ENCODE results near the gene LRRN4.
"Not testable (repeated sequence)": the region's sequence is repeated elsewhere in the genome, so short reads cannot be mapped to it uniquely, and the experiment has no call there.

Gene LRRN4

GRCh38 chr20:6058684-6059295, 4.9 kb upstream of the LRRN4 start:
- peak; percentile 52 for DNase-seq (ENCODE audit: low spot score)

DNA sequence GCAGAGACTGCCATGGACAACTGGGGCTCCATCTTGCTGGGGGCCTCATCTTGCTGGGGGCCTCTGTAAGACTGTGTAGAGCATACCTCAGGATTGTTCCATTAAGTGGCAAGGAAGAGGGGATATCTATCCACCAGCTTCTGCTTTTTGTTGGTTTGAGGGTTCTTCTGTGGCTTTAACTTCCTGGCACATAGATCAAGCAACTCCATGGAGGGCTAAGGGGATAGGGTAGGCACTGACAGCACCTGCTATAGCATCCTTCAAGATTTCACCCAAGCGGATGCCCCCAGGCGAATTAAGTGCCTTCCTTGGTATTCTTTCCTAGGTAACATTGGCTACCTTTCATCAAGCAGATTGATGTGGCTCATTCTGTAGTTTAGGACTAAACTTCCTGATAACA, 3.8 kb upstream of the LRRN4 start:
- no peak for DNase-seq (ENCODE audit: low spot score)

- DNase-seq (ENCODE audit: low spot score) = no peak
Observed at GRCh38 chr20:6057139-6057538, 3.3 kb upstream of the LRRN4 start.

DNA sequence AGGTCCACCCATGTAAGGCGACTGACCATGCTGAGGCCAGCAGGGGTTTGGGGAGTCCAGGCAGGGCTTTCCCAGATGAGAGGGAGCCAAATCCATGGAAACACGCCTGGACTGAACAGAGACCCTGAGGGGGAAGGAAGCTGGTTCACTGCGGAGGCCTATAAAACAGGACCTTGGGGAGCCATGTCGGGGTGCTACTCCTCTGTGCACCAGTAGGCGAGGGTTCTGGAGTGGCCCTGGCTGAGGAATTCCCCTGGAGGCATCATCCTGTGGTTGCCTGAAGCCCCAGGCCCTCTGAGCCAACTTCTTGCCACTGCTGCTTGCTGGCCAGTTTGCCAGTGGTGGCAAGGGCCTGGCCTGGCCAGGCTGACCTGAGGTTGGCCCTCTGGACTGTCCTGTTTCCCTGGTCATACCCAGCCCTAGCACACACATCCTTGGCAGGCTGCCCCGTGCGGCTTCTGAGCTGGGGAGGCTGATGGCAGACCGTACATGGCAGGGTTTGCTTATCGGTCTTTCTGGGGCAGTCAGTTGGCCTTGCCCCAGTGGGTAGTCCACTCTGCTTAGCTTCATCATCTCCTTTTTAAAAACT, 2.2 kb upstream of the LRRN4 start:
- DNase-seq (ENCODE audit: low spot score) = no peak

- DNase-seq (ENCODE audit: low spot score) = peak; percentile 65
Observed at GRCh38 chr20:6055161-6055783, 1.4 kb upstream of the LRRN4 start.

DNA sequence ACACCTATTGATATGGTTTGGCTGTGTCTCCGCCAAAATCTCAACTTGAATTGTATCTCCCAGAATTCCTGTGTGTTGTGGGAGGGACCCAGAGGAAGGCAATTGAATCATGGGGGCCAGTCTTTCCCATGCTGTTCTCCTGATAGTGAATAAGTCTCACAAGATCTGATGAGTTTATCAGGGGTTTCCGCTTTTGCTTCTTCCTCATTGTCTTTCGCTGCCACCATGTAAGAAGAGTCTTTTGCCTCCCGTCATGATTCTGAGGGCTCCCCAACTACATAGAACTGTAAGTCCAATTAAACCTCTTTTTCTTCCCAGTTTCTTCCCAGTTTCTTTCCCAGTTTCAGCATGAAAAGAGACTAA, 810 bp upstream of the LRRN4 start:
- not testable (repeated sequence) for DNase-seq (ENCODE audit: low spot score)

DNA sequence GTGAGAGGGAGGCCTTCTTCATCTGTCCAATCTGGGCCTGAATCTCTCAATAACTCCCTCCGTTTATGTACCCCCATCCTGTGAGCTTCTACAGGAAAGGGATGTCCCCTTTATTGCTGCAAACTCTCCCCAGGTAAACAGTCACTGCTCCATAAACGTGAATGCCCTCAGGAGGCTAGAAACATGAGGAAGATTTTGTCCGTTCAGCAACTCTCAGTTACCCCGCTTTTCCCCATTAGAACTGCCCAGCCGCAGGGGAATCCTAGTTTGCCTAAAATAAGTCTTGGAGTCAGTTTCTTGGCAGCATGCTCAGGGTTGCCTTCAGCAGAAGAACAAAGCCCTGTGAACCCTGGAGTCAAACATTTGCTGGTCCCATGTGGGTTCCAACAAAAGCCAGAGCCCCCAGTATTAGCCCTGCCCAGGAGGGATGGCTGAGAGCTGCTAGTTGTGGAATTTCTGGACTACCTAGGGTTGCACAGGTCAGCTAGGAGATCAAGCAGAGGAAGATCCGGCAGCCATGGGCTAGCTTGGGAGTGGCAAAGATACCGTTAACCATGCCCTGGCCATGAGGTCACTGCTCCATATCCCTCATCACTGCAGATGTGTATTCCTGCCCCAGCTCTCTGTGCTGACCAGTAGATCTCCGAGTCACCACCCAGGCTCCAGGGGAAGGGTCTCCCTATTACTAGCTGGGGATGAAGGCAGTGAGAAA, 640 bp downstream of the LRRN4 start:
- DNase-seq (ENCODE audit: low spot score) = peak; percentile 25

DNA sequence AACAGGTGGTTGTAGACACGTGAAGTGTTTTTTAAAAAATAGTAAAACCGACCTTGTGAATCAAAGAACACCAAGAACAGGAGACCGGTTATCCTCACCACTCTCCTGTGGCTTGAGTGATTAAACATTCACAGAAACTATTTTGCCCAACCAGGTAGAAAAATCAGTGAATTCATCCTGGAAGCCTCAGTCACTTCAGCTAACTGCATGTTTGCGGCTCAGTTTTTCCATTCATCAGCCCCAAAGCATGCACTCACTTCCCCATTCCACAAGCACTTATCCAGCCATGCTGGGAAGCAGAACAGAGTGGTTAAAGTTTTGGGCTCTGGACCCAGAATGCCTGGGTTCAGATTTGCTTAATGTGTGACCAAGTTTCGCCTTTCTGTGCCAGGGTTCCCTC, 2.4 kb downstream of the LRRN4 start:
- DNase-seq (ENCODE audit: low spot score) = peak; percentile 12

GRCh38 chr20:6048391-6048790, 5.5 kb downstream of the LRRN4 start:
- no peak for DNase-seq (ENCODE audit: low spot score)

GRCh38 chr20:6046432-6046831, 7.4 kb downstream of the LRRN4 start:
- DNase-seq (ENCODE audit: low spot score) = no peak

GRCh38 chr20:6045566-6045965, 8.3 kb downstream of the LRRN4 start:
- no peak for DNase-seq (ENCODE audit: low spot score)

DNA sequence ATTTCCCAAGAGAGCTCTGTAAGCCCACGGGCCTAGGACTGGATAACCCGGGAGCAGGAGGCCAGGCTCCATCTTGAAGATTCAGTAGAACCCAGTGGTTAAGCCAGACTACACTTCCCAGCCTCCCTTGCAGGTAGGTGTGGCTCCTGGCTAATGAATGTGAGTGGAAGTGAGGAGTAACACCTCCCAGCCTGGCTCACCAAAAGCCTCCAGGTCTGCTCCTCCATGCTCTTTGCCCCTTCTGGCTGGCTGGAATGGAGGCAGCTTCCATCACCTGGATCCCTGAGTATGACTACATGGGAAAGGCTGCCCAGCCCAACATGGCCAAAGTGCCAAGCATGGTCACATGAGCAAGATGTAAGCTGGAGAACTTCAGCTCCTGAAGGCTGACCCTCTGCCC, 9.7 kb downstream of the LRRN4 start:
- no peak for DNase-seq (ENCODE audit: low spot score)

GRCh38 chr20:6041808-6042265, 12.0 kb downstream of the LRRN4 start:
- no peak for DNase-seq (ENCODE audit: low spot score)

- no peak for DNase-seq (ENCODE audit: low spot score)
Observed at GRCh38 chr20:6040958-6041807, 12.7 kb downstream of the LRRN4 start.

- DNase-seq (ENCODE audit: low spot score) = no peak
Observed at GRCh38 chr20:6040540-6040939, 13.3 kb downstream of the LRRN4 start.

GRCh38 chr20:6039766-6040165, 14.1 kb downstream of the LRRN4 start:
- DNase-seq (ENCODE audit: low spot score) = no peak

GRCh38 chr20:6038256-6038655, 15.6 kb downstream of the LRRN4 start:
- no peak for DNase-seq (ENCODE audit: low spot score)

- DNase-seq (ENCODE audit: low spot score) = no peak
Observed at GRCh38 chr20:6037082-6037481, 16.8 kb downstream of the LRRN4 start.

GRCh38 chr20:6036213-6036612, 17.6 kb downstream of the LRRN4 start:
- no peak for DNase-seq (ENCODE audit: low spot score)

DNA sequence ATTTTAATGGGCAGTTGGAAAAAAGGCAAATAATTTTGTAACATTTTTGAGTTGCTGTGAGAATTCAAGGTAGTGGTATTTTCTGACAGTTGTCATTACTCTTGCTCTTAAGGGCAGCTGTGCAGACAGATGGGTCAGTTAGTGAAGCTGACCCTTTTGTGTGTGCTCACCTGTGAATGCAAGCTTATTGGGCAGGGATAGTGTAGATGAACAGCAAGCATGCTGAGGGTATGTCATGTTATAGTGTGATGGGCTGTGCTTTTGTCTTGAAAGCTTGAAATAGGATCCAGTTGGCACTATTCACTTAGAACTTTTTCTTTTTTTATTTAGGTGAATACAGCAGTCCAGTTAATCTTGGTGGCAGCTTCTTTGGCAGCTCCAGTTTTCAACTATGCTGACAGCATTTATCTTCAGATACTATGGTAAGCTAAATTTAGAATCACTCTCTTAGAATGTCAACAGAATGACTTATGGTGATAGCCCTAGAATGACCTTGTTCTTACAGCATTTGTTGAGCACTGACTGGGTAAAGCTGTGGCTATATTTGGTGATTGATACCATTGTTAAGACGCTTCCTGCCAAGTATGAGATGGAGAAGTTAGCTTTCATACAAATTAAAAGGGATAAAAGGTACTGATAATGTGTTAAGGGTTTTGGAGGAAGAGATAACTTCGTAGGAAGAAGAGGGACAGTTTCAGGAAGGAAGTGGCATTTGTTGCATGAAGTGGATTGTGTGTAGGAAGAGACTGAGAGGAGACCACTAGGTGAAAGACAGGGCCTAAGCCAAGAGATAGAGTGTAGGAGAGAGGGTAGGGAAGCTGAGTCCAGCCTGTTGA, 19.5 kb downstream of the LRRN4 start:
- no peak for DNase-seq (ENCODE audit: low spot score)

GRCh38 chr20:6032907-6033306, 21.0 kb downstream of the LRRN4 start:
- DNase-seq (ENCODE audit: low spot score) = not testable (repeated sequence)

Data from SW480 (cell line).